Right renal cortex interstitium (tissue), 3 donors: ENCODE measurements around the gene RAB13. TPM values are rescaled to one million over a fixed set of nuclear protein-coding genes. Genes with fewer than 3 reads are reported as not detected.
A peak's percentile ranks its signal among the peaks of the same experiment; 100 is the strongest.

Experiments used
- DNase-seq, 3 donors: peaks; one replicate each; pipeline ENCODE4 v3.0.0-alpha.2; 2013; ENCODE audit warnings: low read depth in 3 of 3, low spot score in 2 of 3
- polyA plus RNA-seq, 3 donors: library from polyadenylated mRNA; unstranded; fragments of 120-200 nt; gene quantifications; one replicate each; pipeline ENCODE4 v1.2.1, GENCODE V29; 2013; ENCODE audit not compliant: insufficient read length in 3 of 3

RAB13 gene
- polyA plus RNA-seq, 3 donors, result 178 to 193 (median 182) TPM

DNA sequence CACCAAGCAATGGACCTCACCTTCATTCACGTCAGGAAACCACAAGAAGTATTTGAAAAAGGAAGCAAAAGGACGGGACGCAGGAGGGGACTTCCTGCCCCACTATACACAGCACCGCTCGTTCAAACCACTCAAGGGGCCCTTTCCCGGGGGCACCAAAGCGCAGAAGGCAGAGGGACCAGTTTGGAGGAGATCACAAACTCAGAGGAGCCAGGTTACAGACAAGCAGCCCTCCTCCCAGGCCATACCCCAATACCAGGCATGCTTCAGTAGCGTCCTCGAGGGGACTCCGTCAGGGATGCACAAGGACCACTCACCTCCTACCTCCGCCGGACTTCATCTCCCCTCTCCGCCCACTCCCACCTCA is 28.4 kb downstream of the RAB13 start:
- DNase-seq, result no peak

DNA sequence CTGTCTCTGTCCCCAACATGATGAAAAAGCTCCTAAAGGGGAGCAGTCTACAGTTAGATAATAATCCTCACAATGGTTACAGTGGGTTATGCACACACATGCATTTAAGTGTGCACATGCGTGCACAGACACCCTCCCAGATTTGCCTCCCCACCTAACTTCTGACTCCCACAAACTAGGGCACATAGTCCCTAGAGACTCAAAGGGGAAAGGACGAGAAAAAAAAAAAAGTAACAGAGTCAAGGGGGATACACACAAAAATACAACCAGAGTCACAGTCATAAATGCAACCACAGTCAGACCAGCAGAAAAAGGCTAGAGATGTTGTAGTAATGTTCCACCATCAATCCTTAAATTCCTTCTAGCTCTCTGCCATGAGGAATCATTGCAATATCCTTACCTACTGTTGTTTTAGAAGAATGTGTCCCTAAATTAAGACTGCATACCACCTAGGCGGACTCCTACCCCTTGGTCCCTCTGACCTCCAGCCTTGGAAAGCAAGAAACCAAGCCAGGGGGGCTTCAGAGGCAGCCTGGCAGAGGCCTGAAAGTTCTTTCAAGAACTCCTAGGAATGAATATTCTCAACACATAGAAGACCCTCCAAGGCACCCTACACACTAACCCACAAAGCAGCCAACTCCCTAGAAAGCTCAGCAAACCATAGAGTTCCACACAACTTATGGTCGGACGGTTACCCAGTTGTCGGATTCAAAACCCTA is 29.0 kb downstream of the RAB13 start:
- no peak for DNase-seq

DNA sequence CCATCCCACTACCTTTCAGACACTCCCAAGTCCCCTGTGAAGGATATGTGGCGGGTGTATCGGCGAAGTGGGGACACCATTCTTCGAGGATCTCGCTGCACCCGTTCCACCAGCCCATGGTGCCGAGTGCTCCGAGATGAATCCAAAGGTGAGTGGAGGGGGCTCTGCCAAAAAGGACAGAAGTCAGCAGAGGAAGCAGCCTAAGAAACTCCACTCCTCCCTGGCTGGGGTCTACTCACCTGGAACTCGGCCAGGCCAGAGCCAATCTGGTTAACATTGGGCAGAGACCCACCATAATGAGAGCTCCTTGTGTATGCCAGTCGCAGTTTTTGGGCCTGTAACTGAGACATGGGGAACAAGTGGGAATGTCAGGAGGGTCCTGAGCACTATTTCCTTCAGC is 31.3 kb downstream of the RAB13 start:
- no peak for DNase-seq

DNA sequence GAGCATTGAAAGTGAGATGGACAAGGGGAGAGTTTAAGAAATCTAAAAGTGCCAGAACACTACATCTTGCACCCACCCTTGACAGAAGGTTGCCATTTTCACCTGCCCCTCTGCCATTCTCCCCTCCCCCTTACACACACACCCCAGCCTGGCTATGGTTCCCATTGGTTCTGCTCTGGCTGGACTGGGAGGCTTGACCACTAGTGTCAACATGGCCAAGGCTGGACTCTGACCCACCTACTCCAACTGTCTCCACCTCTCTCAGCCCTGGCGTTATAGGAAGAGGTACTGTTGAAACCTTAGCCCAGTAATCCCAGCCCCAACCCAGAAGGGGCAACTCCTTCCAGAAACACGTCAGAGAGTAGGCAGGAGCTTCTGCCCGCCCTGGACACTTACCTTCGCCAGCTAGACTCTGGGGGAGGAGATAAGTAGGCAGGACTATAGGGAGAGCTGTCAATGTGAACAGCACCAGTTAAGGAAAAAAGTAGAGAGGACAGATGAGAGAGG is 32.2 kb downstream of the RAB13 start:
- no peak for DNase-seq

DNA sequence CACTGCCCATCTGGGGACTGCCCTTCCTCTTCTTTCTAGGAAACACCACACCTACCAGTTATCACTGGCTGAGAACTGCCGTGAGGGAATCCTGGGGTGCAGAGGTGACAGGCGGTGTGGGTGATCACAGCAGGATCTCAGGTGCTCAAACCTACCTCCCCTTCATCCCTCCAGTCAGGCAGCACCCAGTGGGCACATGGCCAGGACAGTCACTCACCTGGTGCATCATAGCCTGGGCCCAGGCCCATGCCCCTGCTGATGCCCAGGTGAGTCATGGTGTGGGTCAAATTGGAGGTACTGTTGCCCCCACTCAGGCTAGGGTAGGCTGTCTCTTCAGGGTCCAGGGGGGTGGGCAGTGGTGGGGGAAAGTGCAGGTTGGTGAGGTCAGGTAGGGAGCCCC is 34.3 kb downstream of the RAB13 start:
- DNase-seq, result no peak

- no peak for DNase-seq
These were observed 35.0 kb downstream of the RAB13 start for GRCh38 chr1:153951183-153951582.

- peak in 1 of 3 donors; percentile 47 for DNase-seq
These were observed 39.4 kb downstream of the RAB13 start, which contains the start of gene DENND4B for GRCh38 chr1:153946622-153947241. DENND4B (minus strand) TSS chr1:153946718; CDS start chr1:153944374, 2,344 bp downstream.

- no peak for DNase-seq
These were observed 40.1 kb downstream of the RAB13 start for GRCh38 chr1:153945795-153946621.

DNA sequence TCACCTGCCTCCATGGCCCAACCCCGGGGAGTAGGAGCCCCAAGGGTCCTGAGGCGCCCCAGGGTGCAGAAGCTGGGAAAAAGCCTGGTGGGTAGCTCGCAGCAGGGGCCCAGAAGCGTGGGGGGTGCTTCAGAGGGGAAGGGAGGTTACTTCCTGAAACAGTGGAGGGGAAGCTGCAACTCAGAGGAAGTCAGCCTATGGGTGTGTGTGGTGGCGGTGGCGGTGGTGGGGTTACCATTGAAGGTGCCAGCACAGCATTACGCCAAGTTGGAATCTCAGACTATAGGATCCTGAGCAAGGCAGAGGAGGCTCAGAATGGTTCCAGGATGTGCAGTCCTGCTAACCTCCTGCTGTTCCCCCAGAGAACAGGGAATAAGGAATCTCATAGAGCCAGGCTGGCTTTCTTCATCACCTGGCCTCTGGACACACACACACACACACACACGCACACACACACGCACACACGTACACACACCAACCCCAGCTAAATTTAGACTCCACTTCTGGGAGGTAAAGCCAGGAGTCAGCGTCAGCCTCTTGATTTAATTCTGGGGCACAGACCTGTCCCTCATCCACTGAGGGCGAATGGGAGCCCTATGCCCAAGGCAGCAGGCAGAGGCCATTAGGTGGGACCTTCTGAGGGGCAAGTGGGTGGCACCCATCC is 40.9 kb downstream of the RAB13 start:
- no peak for DNase-seq

DNA sequence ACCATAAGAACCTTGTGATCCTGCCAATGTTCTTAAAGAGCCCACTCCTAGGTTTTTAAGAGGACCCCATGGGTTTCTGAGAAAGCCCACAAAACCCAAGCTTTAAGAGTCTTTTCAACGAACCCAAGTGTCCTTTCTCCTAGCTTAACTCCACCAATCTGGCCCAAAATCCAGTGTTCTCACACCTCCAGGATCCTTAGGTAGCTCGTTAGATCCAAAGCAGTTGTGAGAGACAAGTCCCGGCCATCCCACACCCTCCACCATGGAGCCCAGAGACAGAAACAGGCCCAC is 41.4 kb downstream of the RAB13 start:
- no peak for DNase-seq

- DNase-seq, result no peak
These were observed 41.9 kb downstream of the RAB13 start for GRCh38 chr1:153944005-153944826.

GRCh38 chr1:153942766-153943549 is 43.2 kb downstream of the RAB13 start:
- no peak for DNase-seq

DNA sequence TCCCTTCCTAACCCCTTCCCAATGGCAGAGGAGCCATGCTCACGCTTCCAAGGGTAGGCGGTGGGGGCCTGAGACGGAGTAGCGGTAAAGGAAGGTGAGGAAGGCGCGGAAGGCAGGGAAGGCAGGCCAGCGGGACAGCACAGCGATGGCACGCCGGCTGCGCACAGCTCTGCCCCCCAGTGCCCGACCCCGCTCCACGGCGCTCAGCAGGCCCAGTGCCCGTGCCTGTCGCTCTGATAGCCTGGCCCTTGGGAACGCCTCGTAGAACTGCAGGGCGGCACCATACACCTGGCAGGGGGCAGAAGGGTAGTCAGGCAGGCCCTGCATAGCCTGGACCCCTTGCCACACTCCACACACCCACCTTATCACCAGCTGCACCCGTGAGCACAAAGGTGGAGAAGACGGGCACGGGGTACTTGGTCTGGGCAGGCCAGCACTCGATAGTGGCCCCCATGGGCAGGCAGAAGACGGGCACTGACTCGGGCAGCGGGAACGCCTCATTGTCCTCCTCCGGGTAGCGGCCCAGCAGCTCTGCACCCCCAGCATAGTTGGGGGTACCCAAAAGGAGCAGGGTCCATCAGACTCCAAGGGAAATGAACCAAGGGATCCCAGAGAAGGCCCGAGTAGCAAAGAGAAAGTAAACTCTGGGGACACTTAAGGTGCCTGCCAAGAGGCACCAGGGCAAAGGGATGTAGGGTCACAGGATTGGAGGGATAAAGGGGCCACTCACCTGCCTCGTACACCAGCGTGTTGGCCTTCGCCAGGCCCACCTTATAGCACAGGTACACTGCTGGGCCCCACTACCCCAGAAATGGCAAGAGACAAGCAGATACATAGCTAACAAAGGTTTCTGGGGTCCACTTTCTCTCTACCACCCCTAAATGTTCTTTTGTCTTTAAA is 44.1 kb downstream of the RAB13 start:
- no peak for DNase-seq

- DNase-seq, result no peak
These were observed 45.4 kb downstream of the RAB13 start for GRCh38 chr1:153940756-153941155.

DNA sequence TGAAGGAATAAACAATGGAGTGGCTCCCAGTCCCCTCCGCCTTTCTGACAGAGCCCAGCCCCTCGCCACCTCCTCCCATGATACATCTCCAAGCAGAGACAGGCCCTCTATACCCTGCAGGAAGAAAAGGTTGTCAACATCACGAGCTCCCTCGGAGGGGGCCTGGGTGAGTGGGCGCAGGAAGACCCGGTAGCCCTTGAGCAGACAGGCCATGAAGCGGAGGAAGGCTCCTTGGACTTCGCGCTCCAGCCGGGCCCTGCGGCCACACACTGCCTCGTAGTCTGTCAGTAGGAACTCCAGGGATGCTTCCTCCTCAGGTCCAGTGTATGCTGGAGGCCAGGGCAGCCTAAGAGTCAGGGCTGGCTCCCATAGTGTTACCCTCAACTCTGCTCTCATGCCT is 46.7 kb downstream of the RAB13 start:
- no peak for DNase-seq

- DNase-seq, result no peak
These were observed 47.1 kb downstream of the RAB13 start for GRCh38 chr1:153938996-153939395.

GRCh38 chr1:153937331-153937730 is 48.8 kb downstream of the RAB13 start:
- no peak for DNase-seq

DNA sequence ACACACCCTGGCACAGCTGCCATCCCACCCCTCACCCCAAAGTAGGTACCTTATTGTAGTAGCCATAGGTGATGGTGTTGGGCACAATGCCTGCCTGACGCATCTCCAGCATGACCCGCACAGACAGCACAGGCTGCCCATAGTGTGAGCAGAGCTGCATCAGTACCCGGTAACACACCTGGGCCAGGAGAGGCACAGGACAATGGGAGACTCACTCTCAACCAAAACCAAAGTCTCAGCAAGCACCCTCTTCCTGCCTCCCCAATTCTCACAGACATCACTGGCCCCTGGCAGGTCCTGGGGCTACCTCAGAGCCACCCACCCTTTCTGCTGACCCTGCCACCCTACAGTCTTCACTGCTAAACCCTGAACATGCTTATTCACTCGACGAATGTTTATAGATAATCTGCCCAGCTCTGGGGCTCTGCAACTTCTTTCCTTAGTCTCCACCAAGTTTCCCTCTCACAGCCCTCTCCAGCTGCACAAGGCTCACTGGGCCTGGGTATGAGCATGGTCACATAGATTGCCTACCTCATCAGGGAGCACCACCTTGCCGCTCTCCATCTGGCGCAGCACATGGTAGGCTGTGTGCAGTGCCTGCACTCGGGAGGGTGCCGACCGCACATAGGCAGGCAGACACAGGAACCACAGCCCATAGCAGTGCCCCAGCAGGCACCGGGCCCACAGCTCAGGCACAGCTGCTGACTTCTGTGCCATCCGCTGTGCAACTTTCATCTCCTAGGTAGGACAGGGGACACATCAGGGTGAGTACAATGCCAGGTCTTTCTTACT is 49.9 kb downstream of the RAB13 start:
- DNase-seq, result no peak
